BLaER1 treated with 17β-estradiol and CSF1 and Interleukin-3, amounts not matched to agents 10 nM and 100 nM (cell line): ENCODE measurements around the gene LYZL1.
A peak's percentile ranks its signal among the peaks of the same experiment; 100 is the strongest.
"Not testable (repeated sequence)": the region's sequence is repeated elsewhere in the genome, so short reads cannot be mapped to it uniquely, and the experiment has no call there.

Source experiments
- H3K27ac ChIP-seq, 11 experiments: shearing (Covaris generic); formaldehyde crosslinking; 2 replicates each; pipeline ENCODE4 v1.8.1; 2022
- H3K27me3 ChIP-seq, 11 experiments: shearing (Covaris generic); formaldehyde crosslinking; 2 replicates each; pipeline ENCODE4 v1.8.1; 2022
- H3K36me3 ChIP-seq, 11 experiments: shearing (Covaris generic); formaldehyde crosslinking; 2 replicates each; pipeline ENCODE4 v1.8.1; 2022
- H3K4me1 ChIP-seq, 10 experiments: shearing (Covaris generic); formaldehyde crosslinking; 2 replicates each; pipeline ENCODE4 v1.8.1; 2022
- H3K4me2 ChIP-seq, 11 experiments: shearing (Covaris generic); formaldehyde crosslinking; 2 replicates each; pipeline ENCODE4 v1.8.1; 2022
- H3K4me3 ChIP-seq, 10 experiments: shearing (Covaris generic); formaldehyde crosslinking; 2 replicates each; pipeline ENCODE4 v1.8.1; 2022
- H3K9ac ChIP-seq, 11 experiments: shearing (Covaris generic); formaldehyde crosslinking; 2 replicates each; pipeline ENCODE4 v1.8.1; 2022
- H3K9me3 ChIP-seq, 11 experiments: shearing (Covaris generic); formaldehyde crosslinking; replicated peaks in 1 of 11; 2 replicates each; pipeline ENCODE4 v1.8.1; 2022
- H4K20me1 ChIP-seq, 11 experiments: shearing (Covaris generic); formaldehyde crosslinking; 2 replicates each; pipeline ENCODE4 v1.8.1; 2022
- Cebpa-rat ChIP-seq, 11 experiments: shearing (Covaris generic); IDR thresholded peaks; 2 replicates each; pipeline ENCODE4 v1.8.1; 2022

LYZL1 gene

GRCh38 chr10:29288906-29289305 is at the start of gene LYZL1:
Gene LYZL1, plus strand, starts transcription at chr10:29289070. Its CDS starts 2,798 bp downstream, at chr10:29291868.
- not testable (repeated sequence) for H3K4me1 ChIP-seq, H3K9me3 ChIP-seq, H3K4me3 ChIP-seq, H4K20me1 ChIP-seq, H3K27ac ChIP-seq, H3K9ac ChIP-seq, H3K36me3 ChIP-seq, H3K27me3 ChIP-seq, H3K4me2 ChIP-seq

DNA sequence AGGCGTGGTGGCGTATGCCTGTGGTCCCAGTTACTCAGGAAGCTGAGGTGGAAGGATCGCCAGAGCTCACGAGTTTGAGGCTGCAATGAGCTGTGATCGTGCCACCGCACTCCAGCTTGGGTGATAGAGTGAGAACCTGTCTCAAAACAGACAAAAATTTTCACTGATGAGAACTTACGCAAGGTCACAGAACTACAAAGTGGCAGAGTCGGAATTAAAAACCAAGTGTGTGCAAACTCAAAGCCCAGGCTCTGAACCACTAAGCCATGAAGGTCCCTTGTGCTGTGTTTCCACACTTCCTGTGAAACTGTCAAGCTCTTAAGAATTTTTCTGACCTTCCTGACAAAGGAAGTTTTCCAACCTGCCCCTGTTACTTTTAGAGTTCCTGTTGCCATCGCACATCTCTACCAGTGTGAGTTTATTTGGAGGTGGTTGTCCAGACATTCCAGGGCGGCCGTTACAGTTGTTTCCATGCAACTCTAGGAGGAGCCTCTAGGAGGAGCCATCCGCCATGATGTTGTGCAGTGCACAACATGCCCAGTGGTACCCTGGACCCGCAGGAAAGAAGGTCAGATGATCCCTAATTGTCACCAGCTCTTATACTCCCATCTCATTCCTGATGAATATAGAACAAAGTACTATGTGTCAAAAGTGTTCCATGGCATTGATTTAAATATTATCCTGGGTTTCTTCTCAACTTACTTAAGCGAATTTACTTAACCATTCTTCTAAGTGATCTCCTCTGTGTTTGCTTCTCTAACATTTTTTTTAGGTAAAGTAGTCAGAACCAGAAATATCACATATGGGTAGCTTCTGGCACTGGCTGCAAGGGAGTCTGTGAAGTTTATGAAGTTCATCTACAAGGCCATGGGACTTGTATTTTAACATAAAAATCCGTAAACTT is 49.0 kb upstream of the LYZL1 start:
- Histone ChIP-seq H3K27ac (peak overlapping the region in 4 of 11 experiments; percentile 28 to 52 (median 42); a peak in 5 of 22 replicates), H3K4me2 (peak overlapping the region; percentile 23 to 80 (median 72))

DNA sequence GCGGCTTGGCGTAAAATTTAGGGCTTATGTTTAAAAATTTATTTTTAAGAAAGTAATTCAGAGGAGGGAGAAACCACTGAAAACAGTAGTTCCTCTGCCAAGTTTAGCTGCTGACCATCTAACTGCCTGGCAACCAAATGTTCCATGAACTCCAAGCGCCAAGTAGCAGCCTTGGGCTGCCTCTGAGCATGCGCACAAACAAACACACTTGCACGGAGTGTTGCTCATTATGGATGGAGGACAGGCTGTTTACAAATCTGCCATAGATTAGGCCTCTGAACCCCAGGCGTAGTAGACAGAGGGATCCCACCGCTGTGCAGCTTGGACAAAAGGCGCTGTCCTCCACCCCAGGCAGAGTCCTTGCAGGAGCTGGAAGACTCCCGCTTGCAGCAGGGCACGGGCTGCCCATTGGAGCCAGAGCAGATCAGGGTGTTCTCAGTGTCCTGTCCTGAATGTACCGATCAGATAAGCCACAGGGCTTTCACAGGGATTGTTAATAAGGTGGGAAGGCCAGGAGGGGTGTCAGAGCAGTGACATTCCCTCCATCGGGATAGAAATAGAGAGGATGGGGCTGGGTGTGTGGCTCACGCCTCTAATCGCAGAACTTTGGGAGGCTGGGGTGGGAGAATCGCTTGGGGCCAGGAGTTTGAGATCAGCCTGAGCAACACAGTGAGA is 47.7 kb upstream of the LYZL1 start:
- H3K9ac ChIP-seq = no peak overlapping the region
- TF ChIP-seq Cebpa-rat (IDR thresholded peaks at IDR 0.05) = no peak

More for the DNA sequence above, 49.0 kb upstream of the LYZL1 start:
- Histone ChIP-seq H3K9ac (peak overlapping the region in 1 of 11 experiments; percentile 31; a peak in 1 of 22 replicates), H3K4me3 (peak overlapping the region in 2 of 10 experiments; percentile 0 to 20; a peak in 2 of 20 replicates), H3K4me1 (peaks cover 11 to 22% (median 18%) of the 10 kb centered on the region in 10 experiments), H3K27me3 (no peaks in the 10 kb centered on the region), H4K20me1 (no peaks in the 10 kb centered on the region), H3K9me3 (no peaks in the 10 kb centered on the region; a peak in 1 of 22 replicates), H3K36me3 (no peaks in the 10 kb centered on the region)
- TF ChIP-seq Cebpa-rat (IDR thresholded peaks at IDR 0.05) = peak in 4 of 11 experiments; percentile 18 to 66 (median 45); a peak in 4 of 22 replicates

GRCh38 chr10:29241925-29242324 is 46.9 kb upstream of the LYZL1 start:
- TF ChIP-seq Cebpa-rat (IDR thresholded peaks at IDR 0.05) = no peak
- H3K4me3 ChIP-seq = no peak overlapping the region
- H3K4me1 ChIP-seq = peaks cover 11 to 22% (median 18%) of the 10 kb centered on the region in 10 experiments
- no peaks in the 10 kb centered on the region for H3K27me3 ChIP-seq
- no peak overlapping the region for H3K9ac ChIP-seq
- no peaks in the 10 kb centered on the region for H4K20me1 ChIP-seq
- no peak overlapping the region for H3K27ac ChIP-seq
- H3K4me2 ChIP-seq = no peak overlapping the region
- no peaks in the 10 kb centered on the region; a peak in 1 of 22 replicates for H3K9me3 ChIP-seq
- no peaks in the 10 kb centered on the region for H3K36me3 ChIP-seq

More for the DNA sequence above, 47.7 kb upstream of the LYZL1 start:
- Histone ChIP-seq H3K4me2 (peak overlapping the region in 1 of 11 experiments; percentile 7; a peak in 1 of 22 replicates), H3K27ac (no peak overlapping the region; a peak in 1 of 22 replicates), H3K4me1 (peaks cover 11 to 22% (median 18%) of the 10 kb centered on the region in 10 experiments), H3K4me3 (no peak overlapping the region), H3K27me3 (no peaks in the 10 kb centered on the region), H3K9me3 (no peaks in the 10 kb centered on the region; a peak in 1 of 22 replicates), H3K36me3 (no peaks in the 10 kb centered on the region), H4K20me1 (no peaks in the 10 kb centered on the region)

DNA sequence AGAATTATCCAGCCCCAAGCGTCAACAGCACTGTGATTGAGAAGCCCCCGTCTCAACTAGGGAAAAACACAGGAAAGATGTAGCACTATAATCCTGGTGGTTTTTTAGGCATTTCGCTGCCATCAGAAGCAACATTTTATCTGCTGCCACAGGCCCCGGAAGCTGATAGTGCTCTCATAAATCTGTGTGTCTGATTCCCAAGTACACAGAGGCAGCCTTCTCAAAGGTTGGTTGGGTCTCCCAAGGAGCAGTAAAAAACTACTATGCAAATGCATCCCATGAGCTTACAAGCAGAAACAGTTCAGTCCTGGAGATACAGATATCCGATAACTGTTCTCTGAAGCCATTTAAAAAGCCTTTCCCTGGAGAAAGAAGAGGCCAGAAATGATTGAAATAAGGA is 45.8 kb upstream of the LYZL1 start:
- Histone ChIP-seq H3K9me3 (no peaks in the 10 kb centered on the region; a peak in 1 of 22 replicates), H3K36me3 (no peaks in the 10 kb centered on the region), H3K4me1 (peaks cover 11 to 22% (median 18%) of the 10 kb centered on the region in 10 experiments), H3K27ac (no peak overlapping the region), H3K9ac (no peak overlapping the region), H4K20me1 (no peaks in the 10 kb centered on the region), H3K4me2 (no peak overlapping the region; a peak in 1 of 22 replicates), H3K27me3 (no peaks in the 10 kb centered on the region), H3K4me3 (no peak overlapping the region)
- TF ChIP-seq Cebpa-rat (IDR thresholded peaks at IDR 0.05) = no peak

GRCh38 chr10:29243750-29244149 is 45.1 kb upstream of the LYZL1 start:
- Histone ChIP-seq H3K4me1 (peaks cover 11 to 16% (median 14%) of the 10 kb centered on the region in 10 experiments), H3K4me2 (no peak overlapping the region), H3K9me3 (no peaks in the 10 kb centered on the region; a peak in 1 of 22 replicates), H3K36me3 (no peaks in the 10 kb centered on the region), H3K9ac (no peak overlapping the region), H3K27me3 (no peaks in the 10 kb centered on the region), H3K4me3 (no peak overlapping the region), H4K20me1 (no peaks in the 10 kb centered on the region), H3K27ac (no peak overlapping the region)
- TF ChIP-seq Cebpa-rat (IDR thresholded peaks at IDR 0.05) = no peak

DNA sequence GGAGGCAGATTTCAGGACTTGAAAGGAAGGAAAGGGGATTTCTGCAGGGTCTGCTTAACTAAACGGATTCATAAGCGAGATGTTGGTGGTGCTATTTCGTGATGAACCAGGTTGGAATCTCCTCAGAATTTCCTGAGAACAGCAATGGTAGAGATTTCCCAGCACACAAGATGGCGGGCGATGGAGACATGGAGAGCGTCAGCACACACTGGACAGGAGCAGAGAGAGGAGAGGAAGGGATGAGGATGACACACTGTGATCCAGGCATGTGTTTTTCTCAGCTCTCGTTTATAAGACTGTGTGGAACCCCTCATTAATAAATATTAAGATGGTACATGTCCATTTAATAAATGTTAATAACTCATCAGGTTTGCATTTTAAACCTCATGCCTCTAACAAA is 43.9 kb upstream of the LYZL1 start:
- no peaks in the 10 kb centered on the region for H4K20me1 ChIP-seq
- no peak overlapping the region for H3K27ac ChIP-seq
- no peak overlapping the region for H3K4me3 ChIP-seq
- H3K36me3 ChIP-seq = no peaks in the 10 kb centered on the region
- H3K4me2 ChIP-seq = no peak overlapping the region
- H3K9ac ChIP-seq = no peak overlapping the region
- peaks cover 0 to 6% (median 2%) of the 10 kb centered on the region in 10 experiments; a peak in 17 of 20 replicates for H3K4me1 ChIP-seq
- H3K9me3 ChIP-seq = no peaks in the 10 kb centered on the region; a peak in 1 of 22 replicates
- TF ChIP-seq Cebpa-rat (IDR thresholded peaks at IDR 0.05) = no peak
- no peaks in the 10 kb centered on the region for H3K27me3 ChIP-seq

- Histone ChIP-seq H3K9me3 (no peaks in the 10 kb centered on the region; a peak in 1 of 22 replicates), H4K20me1 (no peaks in the 10 kb centered on the region), H3K4me2 (no peak overlapping the region), H3K4me1 (peaks cover 0 to 6% (median 0%) of the 10 kb centered on the region in 10 experiments; a peak in 3 of 20 replicates), H3K27ac (no peak overlapping the region), H3K36me3 (no peaks in the 10 kb centered on the region), H3K9ac (no peak overlapping the region), H3K27me3 (no peaks in the 10 kb centered on the region), H3K4me3 (no peak overlapping the region)
- no peak for TF ChIP-seq Cebpa-rat (IDR thresholded peaks at IDR 0.05)
Observed at GRCh38 chr10:29245476-29245875, 43.4 kb upstream of the LYZL1 start.

DNA sequence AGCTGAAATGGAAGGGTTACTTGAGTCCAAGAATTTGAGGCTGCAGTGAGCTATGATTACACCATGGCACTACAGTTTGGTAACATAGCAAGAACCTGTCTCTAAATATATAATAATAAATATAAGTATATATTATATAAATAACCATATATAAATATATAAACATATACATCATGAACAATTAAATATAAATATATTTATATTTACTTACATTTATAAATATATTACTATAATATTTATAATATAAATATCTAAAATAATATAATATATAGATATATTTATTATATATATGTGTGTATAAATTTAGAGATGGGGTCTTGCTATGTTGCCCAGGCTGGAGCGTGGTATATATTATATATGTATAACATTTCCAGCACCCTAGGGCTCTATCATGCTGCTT is 42.4 kb upstream of the LYZL1 start:
- H3K27me3 ChIP-seq = no peaks in the 10 kb centered on the region
- no peaks in the 10 kb centered on the region; a peak in 1 of 22 replicates for H3K9me3 ChIP-seq
- no peak for TF ChIP-seq Cebpa-rat (IDR thresholded peaks at IDR 0.05)
- no peak overlapping the region for H3K9ac ChIP-seq
- H4K20me1 ChIP-seq = no peaks in the 10 kb centered on the region
- H3K4me1 ChIP-seq = peaks cover 0 to 6% (median 0%) of the 10 kb centered on the region in 10 experiments; a peak in 3 of 20 replicates
- no peaks in the 10 kb centered on the region for H3K36me3 ChIP-seq
- no peak overlapping the region for H3K27ac ChIP-seq
- no peak overlapping the region for H3K4me3 ChIP-seq
- no peak overlapping the region for H3K4me2 ChIP-seq
